HG03060 (cell line): ENCODE measurements around the gene CDKN2C.

Experiments
- ATAC-seq: cut with Tn5 transposase; IDR thresholded peaks from one replicate; pipeline ENCODE4 v1.9.1; 2021; ENCODE audit warnings: low read depth, moderate number of reproducible peaks; ENCODE audit not compliant: unreplicated experiment

CDKN2C gene

DNA sequence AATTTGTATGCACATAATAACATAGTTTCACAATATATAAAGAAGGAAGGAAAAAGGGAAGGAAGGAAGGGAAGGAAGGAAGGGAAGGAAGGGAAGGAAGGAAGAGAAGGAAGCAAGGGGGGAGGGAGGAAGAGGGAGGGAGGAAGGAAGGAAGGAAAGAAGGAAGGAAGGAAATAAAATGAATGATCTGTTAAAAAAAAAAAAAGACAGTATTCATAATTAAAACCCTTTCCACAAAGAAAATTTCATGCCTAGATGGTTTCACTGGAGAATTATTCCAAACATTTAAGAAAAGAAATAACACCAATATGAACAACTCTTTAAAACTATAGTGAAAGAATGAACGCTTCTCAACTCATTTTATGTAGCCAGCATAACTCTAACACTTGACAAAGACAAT lies 44.8 kb downstream of the CDKN2C start:
- no peak for ATAC-seq

DNA sequence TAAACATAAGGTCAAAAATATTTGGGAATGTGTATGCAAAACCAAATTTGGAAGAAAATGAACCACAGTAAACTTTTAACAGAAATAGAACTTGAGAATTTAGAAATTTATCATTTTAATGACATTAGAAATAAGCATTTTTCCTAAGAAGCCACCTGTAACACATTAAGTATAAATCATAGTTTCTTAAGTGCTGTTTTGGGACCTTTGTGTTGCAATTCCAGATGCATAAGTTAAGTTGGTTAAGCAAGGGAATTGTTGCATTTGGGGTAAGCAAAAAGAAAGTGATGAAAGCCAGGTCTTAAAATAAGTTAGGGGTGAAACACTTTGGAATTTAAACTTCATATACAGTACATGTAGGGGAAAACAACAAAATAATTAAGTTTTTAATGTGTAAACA lies 49.8 kb downstream of the CDKN2C start:
- no peak for ATAC-seq
